H1 (cell line): ENCODE data around the gene ASAH2B. TPM values are rescaled to one million over a fixed set of nuclear protein-coding genes. Genes with fewer than 3 reads are reported as not detected.

Experiments used
- CHD2 ChIP-seq: IDR thresholded peaks from 2 replicates; pipeline ENCODE4 v1.6.1; 2012; ENCODE audit warnings: low read length, improper control_type of control experiment
- CTBP2 ChIP-seq: IDR thresholded peaks from 2 replicates; pipeline ENCODE4 v1.7.0; 2011; ENCODE audit warnings: borderline replicate concordance, mild to moderate bottlenecking, moderate library complexity, mixed read lengths, low read length; ENCODE audit not compliant: insufficient read depth, insufficient read length
- GTF2F1 ChIP-seq: IDR thresholded peaks from 2 replicates; pipeline ENCODE4 v1.6.1; 2012; ENCODE audit warnings: low read depth, low read length, improper control_type of control experiment, borderline replicate concordance
- KDM1A ChIP-seq: fragments of 200-600, 300-600 bp; sonication (generic); IDR thresholded peaks from 2 replicates; pipeline ENCODE4 v1.7.1; 2016; ENCODE audit warnings: mild to moderate bottlenecking, low read length, borderline replicate concordance
- POLR2A ChIP-seq, 2 experiments: IDR thresholded peaks; 1 replicate in 1 of 2; 2 replicates in 1 of 2; pipeline ENCODE4 v1.6.1; 2011; ENCODE audit warnings: low read depth in 2 of 2, low read length in 2 of 2, mild to moderate bottlenecking in 2 of 2; ENCODE audit errors: control extremely low read depth in 1 of 2
- RBBP5 ChIP-seq: IDR thresholded peaks from 2 replicates; pipeline ENCODE4 v1.7.1; 2012; ENCODE audit warnings: low read depth, mild to moderate bottlenecking, inconsistent platforms, low read length, moderate library complexity, borderline replicate concordance
- RFX5 ChIP-seq: IDR thresholded peaks from 2 replicates; pipeline ENCODE4 v1.6.1; 2011; ENCODE audit warnings: low read depth, low read length, improper control_type of control experiment, borderline replicate concordance
- SP2 ChIP-seq: IDR thresholded peaks from 2 replicates; pipeline ENCODE4 v1.6.1; 2012; ENCODE audit warnings: mild to moderate bottlenecking, low read length, inconsistent platforms
- TCF12 ChIP-seq: IDR thresholded peaks from 2 replicates; pipeline ENCODE4 v1.6.1; 2011; ENCODE audit warnings: low read depth, mild to moderate bottlenecking, low read length
- polyA plus RNA-seq, 7 experiments: library from polyadenylated mRNA; depleted of rRNA in 3 of 7; stranded (reverse) in 5 of 7; unstranded in 2 of 7; fragments of >200 nt in 5 of 7; fragments of 200-250 nt in 2 of 7; gene quantifications; 1 replicate in 5 of 7; 2 replicates in 1 of 7; 4 replicates in 1 of 7; pipeline versions ENCODE4 v1.2.1 to v1.2.3, GENCODE V29; 2011 to 2013; ENCODE audit warnings: missing spikeins in 2 of 7, mixed read lengths in 2 of 7
- total RNA-seq: library from RNA; stranded (reverse); fragmentation: NEBNext Ultra II Directional; extraction: Animal tissue kit (Norgen Biotek cat#: 25700); gene quantifications from 2 replicates; pipeline ENCODE4 v1.2.1, GENCODE V29; 2021
- TF ChIP-seq, protein P1 (sequence below): IDR thresholded peaks from 2 replicates; pipeline ENCODE4 v1.6.1; 2012; ENCODE audit warnings: inconsistent platforms
- TF ChIP-seq, protein P2 (sequence below): fragments of 300-600 bp; sonication (generic); IDR thresholded peaks from 2 replicates; pipeline ENCODE4 v1.7.1; 2012; ENCODE audit warnings: low read length, moderate library complexity, mild to moderate bottlenecking, inconsistent platforms; ENCODE audit not compliant: insufficient replicate concordance

Gene ASAH2B
- total and polyA plus RNA-seq, 2 of the 8 experiments (the other 6 are each of a cell fraction or from before 2014, with no cell fraction given) = 3.6 to 4.7 TPM

DNA sequence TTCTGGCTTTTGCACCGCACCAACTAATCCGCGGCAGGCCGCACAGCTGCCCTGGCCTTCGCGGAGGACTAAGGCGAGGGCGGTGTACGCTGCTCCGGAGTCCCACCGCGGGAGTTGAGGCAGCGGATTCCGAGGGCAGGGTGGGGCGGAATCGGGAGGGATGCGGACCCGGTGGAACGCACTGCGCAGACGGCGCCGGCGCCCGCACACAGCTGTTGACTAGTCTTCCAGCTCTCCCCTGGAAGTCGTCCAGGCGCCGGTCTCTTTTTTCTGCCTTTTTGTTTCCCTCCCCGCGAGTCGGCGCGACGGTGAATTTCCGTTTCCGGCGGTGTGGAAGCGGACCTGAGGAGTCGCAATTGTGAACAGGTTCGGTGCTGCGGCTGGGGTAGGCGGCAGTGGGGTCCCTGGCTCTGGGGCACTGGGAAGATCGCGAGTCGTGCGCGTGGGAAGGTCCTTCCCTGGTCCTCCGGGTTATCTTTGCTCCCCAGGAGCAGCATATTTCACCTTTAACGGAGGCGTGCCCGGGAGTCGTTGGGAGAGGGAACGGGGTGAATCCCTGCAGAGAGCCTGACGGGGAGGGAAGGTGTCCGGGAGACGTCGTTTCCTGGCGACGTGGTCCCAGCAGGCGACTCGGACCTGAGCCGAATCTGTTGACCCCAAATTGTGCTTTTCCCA is at the start of gene ASAH2B (continued):
- TF ChIP-seq SP2 (no peak), RFX5 (no peak), RBBP5 (peak; percentile 66; the same call in 1 of the 2 replicates), POLR2A (IDR thresholded peaks at IDR 0.05; ENCODE audit: control extremely low read depth in 1 of 2, low read depth in 2 of 2, low read length in 2 of 2) (peak; percentile 66 to 72), CTBP2 (no peak), TCF12 (no peak), CHD2 (no peak), KDM1A (no peak), GTF2F1 (no peak)
- TF ChIP-seq, protein P1, sequence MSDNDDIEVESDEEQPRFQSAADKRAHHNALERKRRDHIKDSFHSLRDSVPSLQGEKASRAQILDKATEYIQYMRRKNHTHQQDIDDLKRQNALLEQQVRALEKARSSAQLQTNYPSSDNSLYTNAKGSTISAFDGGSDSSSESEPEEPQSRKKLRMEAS = peak; percentile 12; the same call in 1 of the 2 replicates
- TF ChIP-seq, protein P2, sequence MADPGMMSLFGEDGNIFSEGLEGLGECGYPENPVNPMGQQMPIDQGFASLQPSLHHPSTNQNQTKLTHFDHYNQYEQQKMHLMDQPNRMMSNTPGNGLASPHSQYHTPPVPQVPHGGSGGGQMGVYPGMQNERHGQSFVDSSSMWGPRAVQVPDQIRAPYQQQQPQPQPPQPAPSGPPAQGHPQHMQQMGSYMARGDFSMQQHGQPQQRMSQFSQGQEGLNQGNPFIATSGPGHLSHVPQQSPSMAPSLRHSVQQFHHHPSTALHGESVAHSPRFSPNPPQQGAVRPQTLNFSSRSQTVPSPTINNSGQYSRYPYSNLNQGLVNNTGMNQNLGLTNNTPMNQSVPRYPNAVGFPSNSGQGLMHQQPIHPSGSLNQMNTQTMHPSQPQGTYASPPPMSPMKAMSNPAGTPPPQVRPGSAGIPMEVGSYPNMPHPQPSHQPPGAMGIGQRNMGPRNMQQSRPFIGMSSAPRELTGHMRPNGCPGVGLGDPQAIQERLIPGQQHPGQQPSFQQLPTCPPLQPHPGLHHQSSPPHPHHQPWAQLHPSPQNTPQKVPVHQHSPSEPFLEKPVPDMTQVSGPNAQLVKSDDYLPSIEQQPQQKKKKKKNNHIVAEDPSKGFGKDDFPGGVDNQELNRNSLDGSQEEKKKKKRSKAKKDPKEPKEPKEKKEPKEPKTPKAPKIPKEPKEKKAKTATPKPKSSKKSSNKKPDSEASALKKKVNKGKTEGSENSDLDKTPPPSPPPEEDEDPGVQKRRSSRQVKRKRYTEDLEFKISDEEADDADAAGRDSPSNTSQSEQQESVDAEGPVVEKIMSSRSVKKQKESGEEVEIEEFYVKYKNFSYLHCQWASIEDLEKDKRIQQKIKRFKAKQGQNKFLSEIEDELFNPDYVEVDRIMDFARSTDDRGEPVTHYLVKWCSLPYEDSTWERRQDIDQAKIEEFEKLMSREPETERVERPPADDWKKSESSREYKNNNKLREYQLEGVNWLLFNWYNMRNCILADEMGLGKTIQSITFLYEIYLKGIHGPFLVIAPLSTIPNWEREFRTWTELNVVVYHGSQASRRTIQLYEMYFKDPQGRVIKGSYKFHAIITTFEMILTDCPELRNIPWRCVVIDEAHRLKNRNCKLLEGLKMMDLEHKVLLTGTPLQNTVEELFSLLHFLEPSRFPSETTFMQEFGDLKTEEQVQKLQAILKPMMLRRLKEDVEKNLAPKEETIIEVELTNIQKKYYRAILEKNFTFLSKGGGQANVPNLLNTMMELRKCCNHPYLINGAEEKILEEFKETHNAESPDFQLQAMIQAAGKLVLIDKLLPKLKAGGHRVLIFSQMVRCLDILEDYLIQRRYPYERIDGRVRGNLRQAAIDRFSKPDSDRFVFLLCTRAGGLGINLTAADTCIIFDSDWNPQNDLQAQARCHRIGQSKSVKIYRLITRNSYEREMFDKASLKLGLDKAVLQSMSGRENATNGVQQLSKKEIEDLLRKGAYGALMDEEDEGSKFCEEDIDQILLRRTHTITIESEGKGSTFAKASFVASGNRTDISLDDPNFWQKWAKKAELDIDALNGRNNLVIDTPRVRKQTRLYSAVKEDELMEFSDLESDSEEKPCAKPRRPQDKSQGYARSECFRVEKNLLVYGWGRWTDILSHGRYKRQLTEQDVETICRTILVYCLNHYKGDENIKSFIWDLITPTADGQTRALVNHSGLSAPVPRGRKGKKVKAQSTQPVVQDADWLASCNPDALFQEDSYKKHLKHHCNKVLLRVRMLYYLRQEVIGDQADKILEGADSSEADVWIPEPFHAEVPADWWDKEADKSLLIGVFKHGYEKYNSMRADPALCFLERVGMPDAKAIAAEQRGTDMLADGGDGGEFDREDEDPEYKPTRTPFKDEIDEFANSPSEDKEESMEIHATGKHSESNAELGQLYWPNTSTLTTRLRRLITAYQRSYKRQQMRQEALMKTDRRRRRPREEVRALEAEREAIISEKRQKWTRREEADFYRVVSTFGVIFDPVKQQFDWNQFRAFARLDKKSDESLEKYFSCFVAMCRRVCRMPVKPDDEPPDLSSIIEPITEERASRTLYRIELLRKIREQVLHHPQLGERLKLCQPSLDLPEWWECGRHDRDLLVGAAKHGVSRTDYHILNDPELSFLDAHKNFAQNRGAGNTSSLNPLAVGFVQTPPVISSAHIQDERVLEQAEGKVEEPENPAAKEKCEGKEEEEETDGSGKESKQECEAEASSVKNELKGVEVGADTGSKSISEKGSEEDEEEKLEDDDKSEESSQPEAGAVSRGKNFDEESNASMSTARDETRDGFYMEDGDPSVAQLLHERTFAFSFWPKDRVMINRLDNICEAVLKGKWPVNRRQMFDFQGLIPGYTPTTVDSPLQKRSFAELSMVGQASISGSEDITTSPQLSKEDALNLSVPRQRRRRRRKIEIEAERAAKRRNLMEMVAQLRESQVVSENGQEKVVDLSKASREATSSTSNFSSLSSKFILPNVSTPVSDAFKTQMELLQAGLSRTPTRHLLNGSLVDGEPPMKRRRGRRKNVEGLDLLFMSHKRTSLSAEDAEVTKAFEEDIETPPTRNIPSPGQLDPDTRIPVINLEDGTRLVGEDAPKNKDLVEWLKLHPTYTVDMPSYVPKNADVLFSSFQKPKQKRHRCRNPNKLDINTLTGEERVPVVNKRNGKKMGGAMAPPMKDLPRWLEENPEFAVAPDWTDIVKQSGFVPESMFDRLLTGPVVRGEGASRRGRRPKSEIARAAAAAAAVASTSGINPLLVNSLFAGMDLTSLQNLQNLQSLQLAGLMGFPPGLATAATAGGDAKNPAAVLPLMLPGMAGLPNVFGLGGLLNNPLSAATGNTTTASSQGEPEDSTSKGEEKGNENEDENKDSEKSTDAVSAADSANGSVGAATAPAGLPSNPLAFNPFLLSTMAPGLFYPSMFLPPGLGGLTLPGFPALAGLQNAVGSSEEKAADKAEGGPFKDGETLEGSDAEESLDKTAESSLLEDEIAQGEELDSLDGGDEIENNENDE = no peak
